HG02798 (cell line): ENCODE data around the gene DDR1.
"Not testable (repeated sequence)": the region's sequence is repeated elsewhere in the genome, so short reads cannot be mapped to it uniquely, and the experiment has no call there.

Source experiments
- ATAC-seq: cut with Tn5 transposase; IDR thresholded peaks from one replicate; pipeline ENCODE4 v1.9.1; 2021; ENCODE audit warnings: mild to moderate bottlenecking; ENCODE audit not compliant: unreplicated experiment, poor library complexity

Gene DDR1

GRCh38 chr6:30891816-30892538 is 7.7 kb downstream of the DDR1 start:
- no peak for ATAC-seq

GRCh38 chr6:30893001-30893591 is 8.8 kb downstream of the DDR1 start:
- no peak for ATAC-seq

GRCh38 chr6:30893666-30894065 is 9.3 kb downstream of the DDR1 start:
- no peak for ATAC-seq

- no peak for ATAC-seq
These were observed 10.1 kb downstream of the DDR1 start for GRCh38 chr6:30894381-30894780.

- ATAC-seq, result no peak
These were observed 10.6 kb downstream of the DDR1 start for GRCh38 chr6:30894935-30895334.

GRCh38 chr6:30895343-30895742 is 11.0 kb downstream of the DDR1 start:
- ATAC-seq, result no peak

- no peak for ATAC-seq
These were observed 12.2 kb downstream of the DDR1 start for GRCh38 chr6:30896541-30896940.

- no peak for ATAC-seq
These were observed 13.6 kb downstream of the DDR1 start for GRCh38 chr6:30897882-30898281.

- ATAC-seq, result no peak
These were observed 14.5 kb downstream of the DDR1 start for GRCh38 chr6:30898750-30899360.

- ATAC-seq, result no peak
These were observed 16.6 kb downstream of the DDR1 start for GRCh38 chr6:30900863-30901417.

- ATAC-seq, result no peak
These were observed 17.1 kb downstream of the DDR1 start for GRCh38 chr6:30901436-30901835.

GRCh38 chr6:30902196-30902595 is 17.9 kb downstream of the DDR1 start:
- ATAC-seq, result not testable (repeated sequence)

- ATAC-seq, result no peak
These were observed 18.4 kb downstream of the DDR1 start for GRCh38 chr6:30902709-30903108.

- no peak for ATAC-seq
These were observed 18.9 kb downstream of the DDR1 start for GRCh38 chr6:30903236-30903635.

- ATAC-seq, result not testable (repeated sequence)
These were observed 23.0 kb downstream of the DDR1 start for GRCh38 chr6:30907290-30907757.

- ATAC-seq, result peak; percentile 96
These were observed 23.7 kb downstream of the DDR1 start, which contains the start of gene GTF2H4 for GRCh38 chr6:30907758-30908591. GTF2H4 (plus strand) TSS chr6:30908207.

GRCh38 chr6:30908700-30909099 is 24.4 kb downstream of the DDR1 start:
- no peak for ATAC-seq

- not testable (repeated sequence) for ATAC-seq
These were observed 26.2 kb downstream of the DDR1 start for GRCh38 chr6:30910473-30910872.

GRCh38 chr6:30912746-30913520 is 28.6 kb downstream of the DDR1 start:
- no peak for ATAC-seq

- ATAC-seq, result no peak
These were observed 29.4 kb downstream of the DDR1 start for GRCh38 chr6:30913721-30914075.
